Neural cell (in vitro differentiated cells): ENCODE data around the gene HS3ST5. TPM values are rescaled to one million over a fixed set of nuclear protein-coding genes. Genes with fewer than 3 reads are reported as not detected.

ENCODE experiments used
- H2AFZ ChIP-seq: fragments of 200-600, 300-800 bp; sonication (generic), shearing (Covaris generic); 2 replicates; pipeline ENCODE4 v1.6.0; 2014; ENCODE audit warnings: low read depth, mild to moderate bottlenecking, antibody characterized with exemption, low read length, moderate library complexity
- H3F3A ChIP-seq: fragments of 200-600 bp; shearing (Covaris generic); 2 replicates; pipeline ENCODE4 v1.6.1; 2016; ENCODE audit warnings: mild to moderate bottlenecking, moderate library complexity, mixed read lengths, antibody characterized with exemption, low read length; ENCODE audit not compliant: insufficient read depth, poor library complexity, severe bottlenecking
- H3K27ac ChIP-seq: fragments of 200-600, 300-800 bp; sonication (generic), shearing (Covaris generic); 2 replicates; pipeline ENCODE4 v1.5.1; 2014; ENCODE audit warnings: mild to moderate bottlenecking, low read length, moderate library complexity
- H3K27me3 ChIP-seq: fragments of 300-800, 200-600 bp; sonication (generic), shearing (Covaris generic); 2 replicates; pipeline ENCODE4 v1.6.0; 2014; ENCODE audit warnings: mild to moderate bottlenecking, low read depth, low read length, moderate library complexity; ENCODE audit not compliant: insufficient read depth
- H3K36me3 ChIP-seq: fragments of 300-800, 200-600 bp; sonication (generic), shearing (Covaris generic); 2 replicates; pipeline ENCODE4 v1.5.1; 2014; ENCODE audit warnings: mild to moderate bottlenecking, antibody characterized with exemption, low read length, moderate library complexity; ENCODE audit not compliant: insufficient read depth
- H3K4me2 ChIP-seq: fragments of 300-800, 200-600 bp; sonication (generic), shearing (Covaris generic); 2 replicates; pipeline ENCODE4 v1.6.0; 2014; ENCODE audit warnings: mild to moderate bottlenecking, low read length
- H3K4me3 ChIP-seq: fragments of 300-800, 200-600 bp; sonication (generic), shearing (Covaris generic); 2 replicates; pipeline ENCODE4 v1.5.1; 2014; ENCODE audit warnings: mild to moderate bottlenecking, low read length, moderate library complexity
- H3K79me2 ChIP-seq: fragments of 200-600 bp; shearing (Covaris generic); replicated peaks from 2 replicates; pipeline ENCODE4 v1.6.0; 2014; ENCODE audit warnings: mild to moderate bottlenecking, low read length, moderate library complexity; ENCODE audit not compliant: insufficient read depth
- H3K9ac ChIP-seq: fragments of 300-800, 200-600 bp; sonication (generic), shearing (Covaris generic); 2 replicates; pipeline ENCODE4 v1.6.1; 2016; ENCODE audit warnings: mild to moderate bottlenecking, low read length, mixed read lengths
- H3K9me2 ChIP-seq: fragments of 200-600 bp; shearing (Covaris generic); 2 replicates; pipeline ENCODE4 v1.6.1; 2016; ENCODE audit warnings: mild to moderate bottlenecking, low read length, mixed read lengths; ENCODE audit not compliant: insufficient read depth
- H3K9me3 ChIP-seq: fragments of 200-600, 300-800 bp; sonication (generic), shearing (Covaris generic); 2 replicates; pipeline ENCODE4 v1.6.1; 2016; ENCODE audit warnings: mild to moderate bottlenecking, mixed run types, low read length, moderate library complexity, mixed read lengths
- H4K20me1 ChIP-seq: fragments of 200-600 bp; shearing (Covaris generic); 2 replicates; pipeline ENCODE4 v1.6.1; 2016; ENCODE audit warnings: mild to moderate bottlenecking, mixed run types; ENCODE audit not compliant: insufficient read depth
- CTCF ChIP-seq: fragments of 450-650 bp; IDR thresholded peaks from 2 replicates; pipeline ENCODE4 v1.5.1; 2014; ENCODE audit warnings: antibody characterized with exemption, mild to moderate bottlenecking, moderate library complexity; ENCODE audit not compliant: poor library complexity, severe bottlenecking
- EP300 ChIP-seq: fragments of 450-650 bp; conservative IDR thresholded peaks from 2 replicates; pipeline ENCODE4 v1.6.1; 2014; ENCODE audit warnings: antibody characterized with exemption, mild to moderate bottlenecking, moderate library complexity; ENCODE audit not compliant: poor library complexity, severe bottlenecking
- POLR2AphosphoS5 ChIP-seq: IDR thresholded peaks from 2 replicates; pipeline ENCODE4 v1.6.1; 2012
- RAD21 ChIP-seq: fragments of 450-650 bp; conservative IDR thresholded peaks from 2 replicates; pipeline ENCODE4 v1.6.1; 2014; ENCODE audit warnings: antibody characterized with exemption, mild to moderate bottlenecking, moderate library complexity
- SMC3 ChIP-seq: fragments of 450-650 bp; conservative IDR thresholded peaks from 2 replicates; pipeline ENCODE4 v1.6.1; 2014; ENCODE audit warnings: antibody characterized with exemption, mild to moderate bottlenecking, moderate library complexity; ENCODE audit not compliant: poor library complexity
- TAF1 ChIP-seq: IDR thresholded peaks from 2 replicates; pipeline ENCODE4 v1.6.1; 2012; ENCODE audit warnings: low read depth
- polyA plus RNA-seq: library from polyadenylated mRNA; depleted of rRNA; stranded (reverse); fragments of >200 nt; gene quantifications from 2 replicates; pipeline ENCODE4 v1.2.3, GENCODE V29; 2014
- TF ChIP-seq, protein P1 (sequence below): IDR thresholded peaks from 2 replicates; pipeline ENCODE4 v1.6.1; 2012; ENCODE audit warnings: borderline replicate concordance

HS3ST5 gene
- polyA plus RNA-seq, 1 donor from 2014 or later, result not detected

DNA sequence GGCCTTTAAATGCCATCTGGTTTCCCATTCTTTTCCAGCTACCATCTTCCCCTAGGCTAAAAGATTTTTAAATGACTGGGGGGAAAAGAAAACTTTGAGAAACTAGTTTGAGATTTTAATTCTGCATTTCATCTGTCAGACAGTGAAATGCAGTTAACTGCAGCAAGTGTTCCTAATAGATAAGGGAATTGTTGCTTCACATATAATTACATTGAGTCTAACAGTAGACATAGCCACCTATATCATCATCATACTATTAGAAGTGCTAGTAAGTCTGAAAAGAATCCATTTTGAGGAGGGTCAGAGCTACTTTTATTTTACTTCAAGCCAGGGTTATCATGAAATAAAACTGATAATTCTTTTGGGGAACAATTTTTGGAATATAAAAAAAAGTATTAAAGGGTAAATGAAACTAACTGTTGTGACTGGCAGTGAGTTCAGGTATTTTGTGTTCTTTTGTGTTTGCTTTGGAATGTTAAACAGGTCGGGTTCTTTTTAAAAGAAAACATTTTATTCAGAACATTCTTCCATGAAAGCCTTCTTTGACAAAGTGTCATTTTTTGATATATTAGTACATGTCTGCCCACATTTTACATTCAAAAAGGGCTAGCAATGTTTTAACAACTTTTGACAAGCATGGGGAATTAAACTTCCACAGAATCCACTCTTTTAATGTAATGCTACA lies 170.1 kb downstream of the HS3ST5 start:
- no peaks in the 10 kb centered on the region for H3K36me3 ChIP-seq
- H3K9me3 ChIP-seq, result no peaks in the 10 kb centered on the region
- no peaks in the 10 kb centered on the region for H3K9me2 ChIP-seq
- H3K4me2 ChIP-seq, result no peak overlapping the region
- no peak overlapping the region for H3K9ac ChIP-seq
- no peak overlapping the region for H2AFZ ChIP-seq
- no peaks in the 10 kb centered on the region for H3K27me3 ChIP-seq
- H3K79me2 ChIP-seq, result no peaks in the 10 kb centered on the region
- no peaks in the 10 kb centered on the region for H4K20me1 ChIP-seq
- H3K4me3 ChIP-seq, result no peak overlapping the region
- H3K27ac ChIP-seq, result no peak overlapping the region
- no peaks in the 10 kb centered on the region for H3F3A ChIP-seq
- TF ChIP-seq CTCF, result no peak
- no peak for TF ChIP-seq RAD21
- no peak for TF ChIP-seq EP300
- TF ChIP-seq, protein P1, sequence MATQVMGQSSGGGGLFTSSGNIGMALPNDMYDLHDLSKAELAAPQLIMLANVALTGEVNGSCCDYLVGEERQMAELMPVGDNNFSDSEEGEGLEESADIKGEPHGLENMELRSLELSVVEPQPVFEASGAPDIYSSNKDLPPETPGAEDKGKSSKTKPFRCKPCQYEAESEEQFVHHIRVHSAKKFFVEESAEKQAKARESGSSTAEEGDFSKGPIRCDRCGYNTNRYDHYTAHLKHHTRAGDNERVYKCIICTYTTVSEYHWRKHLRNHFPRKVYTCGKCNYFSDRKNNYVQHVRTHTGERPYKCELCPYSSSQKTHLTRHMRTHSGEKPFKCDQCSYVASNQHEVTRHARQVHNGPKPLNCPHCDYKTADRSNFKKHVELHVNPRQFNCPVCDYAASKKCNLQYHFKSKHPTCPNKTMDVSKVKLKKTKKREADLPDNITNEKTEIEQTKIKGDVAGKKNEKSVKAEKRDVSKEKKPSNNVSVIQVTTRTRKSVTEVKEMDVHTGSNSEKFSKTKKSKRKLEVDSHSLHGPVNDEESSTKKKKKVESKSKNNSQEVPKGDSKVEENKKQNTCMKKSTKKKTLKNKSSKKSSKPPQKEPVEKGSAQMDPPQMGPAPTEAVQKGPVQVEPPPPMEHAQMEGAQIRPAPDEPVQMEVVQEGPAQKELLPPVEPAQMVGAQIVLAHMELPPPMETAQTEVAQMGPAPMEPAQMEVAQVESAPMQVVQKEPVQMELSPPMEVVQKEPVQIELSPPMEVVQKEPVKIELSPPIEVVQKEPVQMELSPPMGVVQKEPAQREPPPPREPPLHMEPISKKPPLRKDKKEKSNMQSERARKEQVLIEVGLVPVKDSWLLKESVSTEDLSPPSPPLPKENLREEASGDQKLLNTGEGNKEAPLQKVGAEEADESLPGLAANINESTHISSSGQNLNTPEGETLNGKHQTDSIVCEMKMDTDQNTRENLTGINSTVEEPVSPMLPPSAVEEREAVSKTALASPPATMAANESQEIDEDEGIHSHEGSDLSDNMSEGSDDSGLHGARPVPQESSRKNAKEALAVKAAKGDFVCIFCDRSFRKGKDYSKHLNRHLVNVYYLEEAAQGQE, result no peak
- no peak for TF ChIP-seq SMC3

DNA sequence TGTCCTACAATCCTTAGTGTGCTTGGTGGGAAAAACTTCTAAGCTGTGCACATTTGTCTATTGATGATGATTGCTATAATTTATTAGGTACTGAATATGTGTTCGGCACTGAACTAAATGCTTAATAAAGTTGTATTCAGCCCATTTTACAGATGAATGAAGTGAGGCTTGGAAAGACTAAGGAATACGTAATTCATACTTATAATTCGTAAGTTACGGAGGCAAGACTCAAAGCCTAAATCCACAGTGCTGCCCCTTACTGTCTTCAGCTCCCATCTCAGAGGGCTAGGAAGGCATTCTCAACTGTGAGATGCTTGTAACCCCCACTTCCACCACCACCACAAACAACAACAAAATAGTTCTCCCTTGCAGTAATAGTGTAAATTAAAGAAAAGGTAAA lies 171.3 kb downstream of the HS3ST5 start:
- no peaks in the 10 kb centered on the region for H3K27me3 ChIP-seq
- no peak overlapping the region for H3K4me2 ChIP-seq

More for the DNA sequence above, 171.3 kb downstream of the HS3ST5 start:
- no peak overlapping the region for H3K4me3 ChIP-seq
- no peak overlapping the region for H3K27ac ChIP-seq
- no peaks in the 10 kb centered on the region for H3K9me3 ChIP-seq
- no peak overlapping the region for H3K9ac ChIP-seq
- no peaks in the 10 kb centered on the region for H4K20me1 ChIP-seq
- no peaks in the 10 kb centered on the region for H3K36me3 ChIP-seq
- no peak overlapping the region for H2AFZ ChIP-seq
- TF ChIP-seq TAF1 (no peak), RAD21 (no peak), POLR2AphosphoS5 (no peak), CTCF (no peak)
- TF ChIP-seq, protein P1, result no peak
- no peaks in the 10 kb centered on the region for H3F3A ChIP-seq
- no peaks in the 10 kb centered on the region for H3K9me2 ChIP-seq
- no peaks in the 10 kb centered on the region for H3K79me2 ChIP-seq
